H54 (cell line): ENCODE results near the gene POU2F3.

Source experiments
- DNase-seq: peaks from one replicate; pipeline ENCODE4 v3.0.0; 2011; ENCODE audit warnings: low spot score, mixed read lengths; ENCODE audit not compliant: insufficient read length
- FAIRE-seq: peaks from 3 replicates; lab custom pipeline; 2011; peaks lifted over from hg19 to GRCh38; lab: Jason Lieb, UNC
- POLR2A ChIP-seq: IDR thresholded peaks from 2 replicates; pipeline ENCODE4 v1.6.1; 2011; ENCODE audit warnings: low read depth, mild to moderate bottlenecking, low read length

POU2F3 gene

DNA sequence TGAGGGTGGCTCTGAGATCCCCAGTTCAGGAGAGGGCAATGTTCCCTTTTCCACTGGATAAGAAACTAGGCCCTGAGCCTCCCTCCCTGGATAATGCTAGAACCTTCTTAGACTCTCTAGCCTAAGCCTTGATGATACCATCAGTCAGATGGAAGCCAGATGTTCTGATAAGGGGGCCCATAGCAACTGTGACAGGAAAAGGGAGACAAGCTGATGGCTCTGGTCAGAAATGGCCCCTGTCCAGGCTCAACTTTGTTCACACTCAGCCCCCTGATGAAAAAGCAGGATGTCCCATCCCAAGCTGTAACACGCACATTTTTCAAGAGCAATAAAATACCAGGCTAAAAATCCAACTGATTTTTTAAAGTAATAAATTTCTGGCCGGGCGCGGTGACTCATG, 36.3 kb upstream of the POU2F3 start:
- TF ChIP-seq POLR2A, result no peak
- DNase-seq (no peak), FAIRE-seq (no peak)

DNA sequence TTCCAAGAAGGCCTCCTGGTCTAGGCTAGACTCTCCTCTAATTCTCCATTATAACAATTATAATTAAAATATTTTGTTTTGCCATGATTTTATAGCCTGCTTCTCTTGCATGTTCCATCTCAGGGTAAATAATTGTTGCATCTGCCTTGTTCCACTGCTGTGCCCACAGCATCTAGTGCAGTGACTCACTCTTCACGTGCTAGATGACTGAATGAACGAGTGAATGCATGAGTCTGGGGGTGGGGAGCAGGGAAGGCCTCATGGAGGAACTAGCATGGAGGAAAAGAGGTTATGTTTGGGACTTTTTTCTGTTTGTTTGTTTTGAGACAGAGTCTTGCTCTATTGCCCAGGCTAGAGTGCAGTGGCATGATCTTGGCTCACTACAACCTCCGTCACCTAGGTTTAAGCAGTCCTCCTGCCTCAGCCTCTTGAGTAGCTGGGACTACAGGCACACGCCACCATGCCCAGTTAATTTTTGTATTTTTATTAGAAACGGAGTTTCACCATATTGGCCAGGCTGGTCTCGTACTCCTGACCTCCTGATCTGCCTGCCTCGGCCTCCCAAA, 34.3 kb upstream of the POU2F3 start:
- peak; percentile 60 for DNase-seq
- no peak for TF ChIP-seq POLR2A
- FAIRE-seq, result peak; percentile 38

DNA sequence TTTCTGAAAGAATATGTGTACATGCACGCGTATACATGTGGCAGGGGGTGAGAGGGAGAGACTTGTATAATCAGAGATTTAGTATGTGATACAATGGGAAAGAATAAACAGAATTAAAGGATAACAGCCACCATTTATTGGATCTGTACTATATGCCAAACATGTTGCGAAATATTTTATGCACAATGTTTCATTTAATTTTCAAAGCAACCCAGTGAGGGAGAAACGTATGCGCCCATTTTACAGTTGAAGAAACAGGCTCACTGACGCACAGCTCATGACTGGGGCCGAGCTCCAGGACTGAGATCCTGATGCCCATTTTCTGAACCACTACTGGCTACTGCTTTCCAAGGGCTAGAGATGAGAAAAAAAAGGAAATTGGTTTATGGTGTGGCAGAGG, 32.4 kb upstream of the POU2F3 start:
- DNase-seq (no peak), FAIRE-seq (no peak)
- TF ChIP-seq POLR2A, result no peak

DNA sequence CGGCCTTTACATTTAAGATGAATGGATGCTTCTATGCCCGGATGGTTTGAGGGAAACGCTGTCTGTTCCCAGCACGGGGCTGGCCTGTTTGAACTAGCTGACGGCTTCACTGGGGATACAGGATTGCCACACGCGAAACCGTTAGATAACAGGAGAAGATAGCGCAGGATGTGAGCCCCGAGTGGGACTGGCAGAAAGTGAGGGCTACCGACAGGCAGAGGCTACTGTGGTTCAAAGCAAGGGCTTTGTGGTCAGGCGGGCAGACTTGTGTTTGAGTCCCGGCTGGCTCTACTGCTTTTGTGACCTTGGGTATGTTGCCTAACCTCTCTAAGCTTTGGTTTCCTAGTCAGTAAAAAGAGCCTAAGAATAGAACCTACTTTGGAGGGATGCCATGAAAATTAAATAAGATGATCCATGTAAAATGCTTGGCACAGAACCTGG, 31.9 kb upstream of the POU2F3 start:
- DNase-seq (no peak), FAIRE-seq (no peak)
- TF ChIP-seq POLR2A, result no peak

DNA sequence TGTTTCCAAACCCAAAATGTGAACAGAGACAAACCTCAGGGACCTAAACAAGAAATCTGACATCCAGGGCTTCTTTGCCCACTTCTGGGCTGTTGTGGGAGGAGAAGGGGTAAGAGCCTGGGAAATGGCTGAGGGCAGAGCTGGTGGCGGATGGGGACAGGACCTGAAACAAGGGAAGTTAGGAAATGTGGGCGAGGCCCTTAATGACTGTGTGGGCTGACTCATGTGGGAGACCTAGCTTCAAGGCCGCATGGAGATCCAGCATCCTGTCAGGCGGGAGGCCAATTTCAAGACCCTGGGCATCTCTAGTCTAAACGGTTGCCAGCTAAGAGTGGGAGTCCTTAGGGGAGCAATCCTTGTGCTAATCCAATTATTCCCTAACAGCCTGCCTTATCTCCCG, 31.2 kb upstream of the POU2F3 start:
- FAIRE-seq (no peak), DNase-seq (peak; percentile 64)
- no peak for TF ChIP-seq POLR2A

DNA sequence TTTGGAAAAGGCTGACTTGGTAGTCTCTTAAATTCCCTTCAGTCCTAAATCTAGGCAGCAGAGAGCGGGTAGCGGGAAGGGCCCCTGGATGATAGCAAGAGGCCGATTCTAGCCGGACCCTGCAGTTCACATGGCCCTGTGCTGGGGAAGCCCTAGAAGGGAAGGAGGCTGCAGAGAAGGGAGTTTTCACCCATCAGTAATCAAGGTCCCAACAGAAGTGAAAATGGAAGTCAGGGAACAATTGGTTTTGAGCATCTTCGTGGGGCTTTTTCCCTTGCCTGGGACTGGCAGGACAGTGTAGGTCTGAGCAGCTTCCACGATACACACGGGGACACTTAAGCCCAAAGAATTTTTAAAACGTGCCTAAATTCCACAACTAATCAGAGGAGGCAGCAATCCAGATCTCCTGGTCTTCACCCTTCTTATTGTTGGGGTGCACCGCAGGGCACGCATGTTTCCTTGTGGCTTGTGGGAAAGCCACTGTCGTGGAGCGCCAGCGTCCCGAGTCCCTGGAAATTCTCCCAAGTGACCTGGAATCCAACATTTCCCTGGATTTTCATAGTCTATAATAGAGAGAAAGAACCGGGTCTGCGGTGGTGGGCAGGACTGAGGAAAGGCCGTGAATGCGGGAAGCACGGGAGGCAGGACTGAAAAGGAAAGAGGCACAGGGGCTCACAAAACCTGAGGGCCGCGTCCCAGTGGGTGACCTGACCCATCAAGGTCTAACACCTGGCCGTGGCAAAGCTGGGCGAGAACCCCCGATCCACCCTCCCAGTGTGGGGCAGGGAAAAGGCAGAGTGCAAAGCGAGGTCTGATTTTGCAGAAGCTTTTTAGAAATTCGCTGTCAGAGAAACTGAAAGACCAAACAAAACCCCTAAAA, 30.0 kb upstream of the POU2F3 start:
- DNase-seq (no peak), FAIRE-seq (no peak)
- no peak for TF ChIP-seq POLR2A

DNA sequence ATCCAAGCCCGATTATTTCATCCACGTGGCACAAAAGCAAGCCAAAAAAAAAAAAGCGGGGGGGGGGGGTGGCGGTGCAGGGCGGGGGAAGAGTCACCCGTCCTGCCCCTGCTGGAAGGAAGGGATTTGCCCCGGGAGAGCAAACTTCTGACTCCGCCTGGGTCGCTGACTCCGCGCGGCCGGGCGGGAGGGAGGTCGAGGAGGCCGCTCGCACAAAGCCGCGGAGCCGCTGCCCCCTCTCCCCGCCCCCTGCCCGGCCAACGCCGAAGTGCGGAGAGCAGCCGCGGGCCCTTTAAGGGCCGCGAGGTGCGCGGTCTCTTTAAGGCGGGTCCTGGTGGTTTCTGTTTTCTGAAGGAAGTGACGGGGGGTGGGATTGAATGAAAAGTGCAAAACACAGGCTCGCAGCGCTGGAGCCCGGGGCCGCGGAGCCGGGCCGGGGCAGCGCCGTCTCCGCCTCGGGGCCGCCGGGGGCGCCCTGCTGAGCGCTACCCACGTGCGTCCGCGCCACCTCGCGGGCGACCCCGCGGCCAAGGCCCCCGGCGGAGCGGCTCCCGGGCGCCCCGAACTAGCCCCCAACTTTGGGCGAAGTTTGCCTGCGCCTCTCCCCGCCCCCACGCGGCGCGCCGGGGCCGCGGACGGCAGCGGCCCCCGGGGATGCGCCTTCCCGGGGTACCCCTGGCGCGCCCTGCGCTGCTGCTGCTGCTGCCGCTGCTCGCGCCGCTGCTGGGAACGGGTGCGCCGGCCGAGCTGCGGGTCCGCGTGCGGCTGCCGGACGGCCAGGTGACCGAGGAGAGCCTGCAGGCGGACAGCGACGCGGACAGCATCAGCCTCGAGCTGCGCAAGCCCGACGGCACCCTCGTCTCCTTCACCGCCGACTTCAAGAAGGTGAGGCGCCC, 29.1 kb upstream of the POU2F3 start, which contains the start of gene OAF:
TSS of gene OAF (plus strand) at position 407 of the 896 bp plus-strand sequence. CDS start at position 655, 248 bp downstream.
- DNase-seq (peak; percentile 70), FAIRE-seq (no peak)
- peak; percentile 40; the same call in 1 of the 2 replicates for TF ChIP-seq POLR2A

DNA sequence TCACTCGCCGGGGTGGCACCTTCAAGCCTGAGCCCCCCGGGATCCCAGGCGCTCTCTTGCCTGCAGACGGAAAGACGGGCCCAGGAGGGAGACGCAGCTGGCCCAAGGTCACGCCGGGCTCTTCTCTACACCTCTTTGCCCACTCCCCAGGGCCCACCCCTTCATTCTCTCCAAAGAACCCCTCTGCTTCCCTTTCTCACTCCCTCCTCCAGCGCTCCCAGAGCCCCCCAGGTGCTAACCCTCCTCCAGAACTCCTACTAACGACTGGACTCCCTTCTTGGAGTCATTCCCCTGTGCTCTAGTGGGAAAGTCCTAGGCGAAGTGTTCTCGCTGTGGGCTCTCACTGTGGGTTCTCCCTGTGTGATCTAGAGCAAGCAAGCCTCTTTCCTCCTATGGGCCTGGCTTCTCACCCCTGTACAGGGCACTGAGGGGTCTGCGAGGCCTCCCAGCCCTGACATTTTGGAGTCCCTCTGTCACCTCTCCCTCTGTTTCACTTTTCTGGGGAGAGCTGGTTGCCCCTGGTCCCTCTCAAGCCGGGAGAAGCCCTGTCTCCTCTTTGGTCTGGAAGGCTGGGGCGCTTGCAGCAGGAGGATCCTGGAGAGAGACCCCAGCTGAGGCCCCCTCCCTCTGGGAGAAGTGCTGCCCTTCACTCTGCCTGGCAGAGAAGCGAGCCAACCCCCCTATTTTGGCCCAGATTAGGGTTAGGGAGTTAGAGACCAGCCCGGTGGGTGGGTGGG, 28.2 kb upstream of the POU2F3 start:
- no peak for TF ChIP-seq POLR2A
- DNase-seq (no peak), FAIRE-seq (no peak)

DNA sequence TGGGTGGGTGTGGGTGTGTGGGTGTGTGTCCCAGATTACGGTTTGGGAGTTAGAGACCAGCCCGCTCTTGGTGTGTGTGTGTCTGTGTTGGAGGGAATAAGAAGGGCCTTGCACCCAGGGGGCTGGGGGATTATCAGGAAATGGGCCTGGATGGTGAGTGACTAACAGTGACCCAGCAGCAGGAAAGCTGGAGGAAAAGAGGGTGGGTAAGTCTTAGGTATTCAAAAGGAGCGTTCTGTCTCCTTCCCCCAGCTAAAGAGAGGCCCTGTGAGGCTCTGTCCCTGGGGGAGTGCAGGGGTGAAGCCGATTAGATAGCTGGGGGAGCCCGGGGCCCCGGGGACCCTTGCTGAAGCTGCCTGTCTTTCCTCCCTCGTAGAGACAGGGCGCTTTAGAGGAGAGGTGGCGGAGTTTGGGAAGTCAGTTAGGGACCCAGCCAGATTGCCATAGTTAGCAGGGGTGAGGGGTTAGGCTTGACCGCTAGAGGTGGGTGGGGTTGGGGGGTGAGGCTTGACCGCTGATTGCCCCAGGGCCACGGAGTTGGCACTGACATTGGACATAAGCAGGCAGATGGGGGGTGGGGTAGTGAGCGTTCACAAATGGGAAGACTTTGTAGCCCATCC, 27.6 kb upstream of the POU2F3 start:
- no peak for TF ChIP-seq POLR2A
- DNase-seq (no peak), FAIRE-seq (no peak)

DNA sequence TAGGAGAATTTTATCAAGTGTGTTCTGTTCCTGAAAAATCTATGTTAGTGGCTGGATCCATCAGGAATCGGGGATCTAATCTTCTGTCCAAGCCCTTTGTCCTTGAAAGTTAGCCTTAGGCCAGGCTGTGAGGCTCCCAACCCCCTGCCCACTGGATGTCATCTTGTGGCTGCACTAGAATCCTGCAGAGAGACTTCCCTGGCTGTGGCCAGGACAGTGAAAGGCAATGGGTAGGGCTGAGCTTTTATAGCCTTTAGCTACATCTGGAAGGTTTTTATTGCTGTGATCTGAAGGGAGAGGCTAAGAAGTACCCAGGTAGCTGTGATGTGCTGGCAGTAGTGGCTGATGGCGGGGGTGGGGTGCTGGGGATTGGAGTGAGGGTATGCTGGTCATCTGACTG, 27.0 kb upstream of the POU2F3 start:
- DNase-seq, result no peak
- no peak for FAIRE-seq
- no peak for TF ChIP-seq POLR2A

DNA sequence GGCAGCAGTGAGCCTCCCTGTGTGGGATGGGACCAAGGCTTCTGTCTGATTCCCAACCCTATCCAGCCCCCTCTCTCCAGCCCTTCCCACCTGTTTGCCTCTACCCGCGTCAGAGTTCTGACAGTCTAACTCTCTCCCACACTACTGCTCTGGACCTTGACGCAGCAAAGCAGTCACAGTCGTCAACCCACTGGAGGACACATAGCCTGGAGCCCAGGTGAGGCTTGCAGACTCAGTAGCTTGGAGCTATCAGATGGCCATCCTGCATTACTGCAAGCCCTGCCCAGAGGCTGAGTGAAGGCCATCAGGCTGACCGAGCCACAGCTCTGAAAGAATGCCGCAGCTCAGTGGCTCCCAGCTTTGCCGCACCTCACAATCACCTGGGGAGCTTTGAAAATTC, 25.4 kb upstream of the POU2F3 start:
- DNase-seq, result no peak
- no peak for FAIRE-seq
- no peak for TF ChIP-seq POLR2A

DNA sequence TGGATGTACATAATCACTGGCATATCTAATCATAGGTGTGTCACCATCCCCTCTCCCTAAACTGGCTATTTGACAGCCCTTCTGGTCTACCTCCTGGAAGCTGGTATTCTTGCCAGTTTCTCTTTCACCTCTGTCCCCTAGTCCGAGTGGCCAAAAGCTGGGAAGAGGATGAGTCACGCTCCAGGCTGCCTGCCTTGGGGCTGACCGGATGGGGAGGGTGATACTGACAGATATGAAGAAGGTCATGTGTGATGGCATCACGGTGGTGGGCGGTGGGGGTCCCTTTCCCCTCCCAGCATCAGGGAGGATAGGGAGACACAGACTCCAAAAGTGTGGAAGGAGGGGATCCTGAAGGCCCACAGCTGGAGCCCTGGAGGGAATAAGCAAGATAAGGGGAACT, 24.3 kb upstream of the POU2F3 start:
- TF ChIP-seq POLR2A, result no peak
- FAIRE-seq (no peak), DNase-seq (peak; percentile 79)
